ENCODE measurements around the gene SLC34A1. TPM values are rescaled to one million over a fixed set of nuclear protein-coding genes. Genes with fewer than 3 reads are reported as not detected.

SLC34A1 gene
- total and polyA plus RNA-seq, 2 of the 13 experiments (the other 11 are each of a cell fraction or from before 2014, with no cell fraction given) = 0.03 to 0.20 TPM

GRCh38 chr5:177442066-177442826 lies 58.0 kb downstream of the SLC34A1 start (continued):
- peak; percentile 97 for TF ChIP-seq AGO1 (IDR thresholded peaks at IDR 0.05; ENCODE audit: low read depth, low read length, poor library complexity, severe bottlenecking)
- TF ChIP-seq TOE1 (CRISPR knock-in tag; IDR thresholded peaks at IDR 0.05) = no peak
- TF ChIP-seq WIZ (CRISPR knock-in tag; IDR thresholded peaks at IDR 0.05) = no peak

- H3K4me1 ChIP-seq (ENCODE audit: insufficient read depth, low read length) = peaks cover 31% of the 10 kb centered on the region
- WGBS (ENCODE audit: low lambda C conversion rate) = 100% methylated on average over 8 of the region's 15 CpGs
- no peak overlapping the region for H3K4me3 ChIP-seq (replicated peaks in 1 of 3; ENCODE audit: insufficient read depth in 1 of 3, low read depth in 2 of 3, low read length in 3 of 3)
- TF ChIP-seq AGO1 (IDR thresholded peaks at IDR 0.05; ENCODE audit: low read depth, low read length, poor library complexity, severe bottlenecking) (peak; percentile 5), ZNF749 (CRISPR knock-in tag; IDR thresholded peaks at IDR 0.05; ENCODE audit: borderline replicate concordance) (no peak), POLR2G (IDR thresholded peaks at IDR 0.05; ENCODE audit: low read depth, low read length) (peak; percentile 29), RBM22 (optimal IDR thresholded peaks at IDR 0.05; ENCODE audit: low read length) (peak; percentile 30), AGO2 (optimal IDR thresholded peaks at IDR 0.05; ENCODE audit: low read depth, low read length) (peak; percentile 37), ZNF367 (CRISPR knock-in tag; IDR thresholded peaks at IDR 0.05; ENCODE audit: borderline replicate concordance) (no peak)
- CTCF ChIA-PET (ENCODE audit: low intra/inter-chr PET ratio, low total read pairs) = no interaction called here
- no peaks in the 10 kb centered on the region for H3K27me3 ChIP-seq (ENCODE audit: control insufficient read depth in 1 of 2, insufficient read depth in 2 of 2, low read length in 2 of 2)
- peaks cover 2% of the 10 kb centered on the region; the same call in 1 of the 2 replicates for H4K20me1 ChIP-seq (ENCODE audit: insufficient read depth, low read length)
- in situ Hi-C loops (cut with HindIII; ENCODE audit: extremely low pct_ligation_motif_present, low pct_unique_long_range_greater_than_20kb) = no loop called here
- ATAC-seq = no peak
- H3K36me3 ChIP-seq (replicated peaks in 1 of 2; ENCODE audit: control insufficient read depth in 1 of 2, insufficient read depth in 2 of 2, low read length in 2 of 2) = peaks cover 0 to 13% of the 10 kb centered on the region in 2 experiments; a peak in 2 of 5 replicates
- no peaks in the 10 kb centered on the region for H3K9me3 ChIP-seq (ENCODE audit: low read length)
- intact Hi-C loops (cut with micrococcal nuclease; ENCODE audit: unreplicated experiment) = no loop called here
- FAIRE-seq = no peak
- H3K27ac ChIP-seq (ENCODE audit: extremely low read length, insufficient read depth, low read length) = no peak overlapping the region
- BruUV-seq (replicated peaks) = no TSS peak
- no peak overlapping the region for H2AFZ ChIP-seq (ENCODE audit: low read length)
- POLR2A ChIA-PET = interaction anchor here (1.5 to 3.3 kb wide), 3 partner anchors 12 to 16 kb away, joined by 4 to 19 read pairs (median 8); partner anchors contain the start of gene GRK6
- no peaks in the 10 kb centered on the region for H3K79me2 ChIP-seq (ENCODE audit: insufficient read depth, low read length)
- H3K9ac ChIP-seq (ENCODE audit: insufficient read depth, low read depth, low read length) = no peak overlapping the region
- no peak for DNase-seq (ENCODE audit: low spot score)
- H3K4me2 ChIP-seq (ENCODE audit: low read depth, low read length) = no peak overlapping the region
Observed at GRCh38 chr5:177443144-177443983, 59.1 kb downstream of the SLC34A1 start.
